GM12878 (cell line): ENCODE data around the gene LHFPL2.

ENCODE experiments used
- ETV6 ChIP-seq, 2 experiments: fragments of 450-650 bp in 1 of 2; IDR thresholded peaks in 1 of 2; conservative IDR thresholded peaks in 1 of 2; 2 replicates each; pipeline ENCODE4 v1.6.1; 2014; ENCODE audit warnings: antibody characterized with exemption in 1 of 2, borderline replicate concordance in 1 of 2, low read depth in 1 of 2, mild to moderate bottlenecking in 1 of 2, moderate library complexity in 1 of 2
- NR2C2 ChIP-seq: IDR thresholded peaks from 2 replicates; pipeline ENCODE4 v1.6.1; 2011; ENCODE audit warnings: borderline replicate concordance, low read depth; ENCODE audit not compliant: control insufficient read depth, insufficient read length
- NRF1 ChIP-seq: conservative IDR thresholded peaks from 2 replicates; pipeline ENCODE4 v1.6.1; 2011; ENCODE audit warnings: mild to moderate bottlenecking, low read depth, low read length, improper control_type of control experiment
- POLR2A ChIP-seq: IDR thresholded peaks from 2 replicates; pipeline ENCODE4 v1.6.1; 2011; ENCODE audit warnings: low read depth, mild to moderate bottlenecking, low read length
- POLR2AphosphoS5 ChIP-seq: IDR thresholded peaks from 2 replicates; pipeline ENCODE4 v1.6.1; 2011; ENCODE audit warnings: mild to moderate bottlenecking, low read length, inconsistent platforms
- SMAD5 ChIP-seq: IDR thresholded peaks from 2 replicates; pipeline ENCODE4 v1.6.1; 2016; ENCODE audit warnings: antibody characterized with exemption, low read depth
- TBL1XR1 ChIP-seq: IDR thresholded peaks from 2 replicates; pipeline ENCODE4 v1.6.1; 2012; ENCODE audit warnings: low read depth, low read length, improper control_type of control experiment
- ZNF24 ChIP-seq: fragments of 450-650 bp; IDR thresholded peaks from 2 replicates; pipeline ENCODE4 v1.6.1; 2017; ENCODE audit warnings: antibody characterized with exemption, mild to moderate bottlenecking
- TF ChIP-seq, protein P1 (sequence below), 3 experiments: IDR thresholded peaks in 2 of 3; conservative IDR thresholded peaks in 1 of 3; 2 replicates each; pipeline ENCODE4 v1.5.1; 2011; ENCODE audit warnings: low read depth in 3 of 3, low read length in 3 of 3, mild to moderate bottlenecking in 3 of 3, control low read depth in 2 of 3, moderate library complexity in 2 of 3, inconsistent platforms in 1 of 3, mixed read lengths in 1 of 3; ENCODE audit not compliant: control insufficient read depth in 2 of 3, insufficient read depth in 1 of 3; ENCODE audit errors: extremely low read depth in 1 of 3

DNA sequence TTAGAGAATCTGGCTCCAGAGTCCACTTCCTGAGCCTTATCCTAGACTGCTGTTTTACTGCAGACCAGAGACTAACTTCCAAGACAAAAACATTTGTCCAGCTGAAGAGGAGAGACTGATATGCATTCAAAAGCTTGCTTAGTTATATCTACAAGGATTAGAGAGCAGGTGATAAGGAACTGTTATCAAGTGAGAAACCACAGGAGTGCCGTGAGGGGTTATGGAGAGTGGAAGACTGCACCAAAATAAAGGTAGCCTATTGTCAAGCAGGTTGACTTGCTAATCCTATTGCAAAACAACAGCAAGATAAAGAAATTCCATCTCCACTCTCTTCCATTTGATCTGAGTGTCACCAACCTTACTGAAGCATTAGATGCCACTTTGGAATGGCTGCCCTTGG, 149.1 kb downstream of the LHFPL2 start:
- TF ChIP-seq ZNF24, result no peak
- TF ChIP-seq NRF1, result no peak
- TF ChIP-seq, protein P1, sequence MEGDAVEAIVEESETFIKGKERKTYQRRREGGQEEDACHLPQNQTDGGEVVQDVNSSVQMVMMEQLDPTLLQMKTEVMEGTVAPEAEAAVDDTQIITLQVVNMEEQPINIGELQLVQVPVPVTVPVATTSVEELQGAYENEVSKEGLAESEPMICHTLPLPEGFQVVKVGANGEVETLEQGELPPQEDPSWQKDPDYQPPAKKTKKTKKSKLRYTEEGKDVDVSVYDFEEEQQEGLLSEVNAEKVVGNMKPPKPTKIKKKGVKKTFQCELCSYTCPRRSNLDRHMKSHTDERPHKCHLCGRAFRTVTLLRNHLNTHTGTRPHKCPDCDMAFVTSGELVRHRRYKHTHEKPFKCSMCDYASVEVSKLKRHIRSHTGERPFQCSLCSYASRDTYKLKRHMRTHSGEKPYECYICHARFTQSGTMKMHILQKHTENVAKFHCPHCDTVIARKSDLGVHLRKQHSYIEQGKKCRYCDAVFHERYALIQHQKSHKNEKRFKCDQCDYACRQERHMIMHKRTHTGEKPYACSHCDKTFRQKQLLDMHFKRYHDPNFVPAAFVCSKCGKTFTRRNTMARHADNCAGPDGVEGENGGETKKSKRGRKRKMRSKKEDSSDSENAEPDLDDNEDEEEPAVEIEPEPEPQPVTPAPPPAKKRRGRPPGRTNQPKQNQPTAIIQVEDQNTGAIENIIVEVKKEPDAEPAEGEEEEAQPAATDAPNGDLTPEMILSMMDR (IDR thresholded peaks at IDR 0.05 in 2 of 3, conservative IDR thresholded peaks at IDR 0.05 in 1 of 3; ENCODE audit: control insufficient read depth in 2 of 3, extremely low read depth in 1 of 3, insufficient read depth in 1 of 3, low read depth in 3 of 3, low read length in 3 of 3), result no peak
- TF ChIP-seq TBL1XR1, result no peak
- no peak for TF ChIP-seq ETV6 (conservative IDR thresholded peaks at IDR 0.05 in 1 of 2, IDR thresholded peaks at IDR 0.05 in 1 of 2; ENCODE audit: borderline replicate concordance in 1 of 2, low read depth in 1 of 2)
- no peak for TF ChIP-seq NR2C2
- TF ChIP-seq POLR2AphosphoS5, result no peak
- TF ChIP-seq SMAD5, result no peak
- no peak for TF ChIP-seq POLR2A
